Keratinocyte (primary cell): Measurements from ENCODE around the gene VWA5B2. TPM values are rescaled to one million over a fixed set of nuclear protein-coding genes. Genes with fewer than 3 reads are reported as not detected.
A peak's percentile ranks its signal among the peaks of the same experiment; 100 is the strongest.

Experiments
- DNase-seq: peaks from one replicate; pipeline ENCODE4 v3.0.0-alpha.2; 2011; ENCODE audit warnings: low read depth, missing footprints, low spot score
- FAIRE-seq: peaks from 2 replicates; lab custom pipeline; 2011; peaks lifted over from hg19 to GRCh38; lab: Jason Lieb, UNC
- H2AFZ ChIP-seq: 2 replicates; pipeline ENCODE4 v1.6.0; 2012; ENCODE audit warnings: low read length, control low read depth, inconsistent platforms; ENCODE audit not compliant: control insufficient read depth
- H3K27ac ChIP-seq: 2 replicates; pipeline ENCODE4 v1.5.1; 2011; ENCODE audit warnings: low read length; ENCODE audit not compliant: control insufficient read depth, insufficient read depth
- H3K27me3 ChIP-seq: 3 replicates; pipeline ENCODE4 v1.6.0; 2011; ENCODE audit warnings: low read length; ENCODE audit not compliant: control insufficient read depth, insufficient read depth; ENCODE audit errors: extremely low read depth
- H3K36me3 ChIP-seq, 2 experiments: 2 replicates in 1 of 2; 3 replicates in 1 of 2; pipeline ENCODE4 v1.5.1; 2011; ENCODE audit warnings: low read length in 2 of 2, mild to moderate bottlenecking in 1 of 2; ENCODE audit not compliant: control insufficient read depth in 2 of 2, insufficient read depth in 2 of 2; ENCODE audit errors: extremely low read depth in 1 of 2
- H3K4me1 ChIP-seq: 3 replicates; pipeline ENCODE4 v1.5.1; 2011; ENCODE audit warnings: low read length; ENCODE audit not compliant: control insufficient read depth, insufficient read depth; ENCODE audit errors: extremely low read depth
- H3K4me2 ChIP-seq: 3 replicates; pipeline ENCODE4 v1.6.0; 2011; ENCODE audit warnings: low read depth, low read length; ENCODE audit not compliant: control insufficient read depth, insufficient read depth; ENCODE audit errors: extremely low read depth
- H3K4me3 ChIP-seq, 3 experiments: fragments of 200-600 bp in 1 of 3; sonication (generic) in 1 of 3; 2 replicates in 2 of 3; 3 replicates in 1 of 3; pipeline ENCODE4 v1.5.1; 2011 to 2016; ENCODE audit warnings: low read length in 3 of 3, mild to moderate bottlenecking in 3 of 3, control low read depth in 2 of 3, inconsistent platforms in 1 of 3, low read depth in 1 of 3, mixed read lengths in 1 of 3, mixed run types in 1 of 3, moderate library complexity in 1 of 3; ENCODE audit not compliant: control insufficient read depth in 2 of 3, insufficient read depth in 2 of 3; ENCODE audit errors: extremely low read depth in 1 of 3
- H3K79me2 ChIP-seq: 2 replicates; pipeline ENCODE4 v1.6.0; 2012; ENCODE audit warnings: low read length; ENCODE audit not compliant: control insufficient read depth, insufficient read depth
- H3K9ac ChIP-seq: 3 replicates; pipeline ENCODE4 v1.6.0; 2011; ENCODE audit warnings: low read length; ENCODE audit not compliant: control insufficient read depth, insufficient read depth; ENCODE audit errors: extremely low read depth
- H3K9me1 ChIP-seq: 3 replicates; pipeline ENCODE4 v1.6.0; 2011; ENCODE audit warnings: low read length; ENCODE audit not compliant: control insufficient read depth, insufficient read depth; ENCODE audit errors: extremely low read depth
- H3K9me3 ChIP-seq: 2 replicates; pipeline ENCODE4 v1.5.1; 2012; ENCODE audit warnings: low read depth, low read length; ENCODE audit not compliant: control insufficient read depth
- H4K20me1 ChIP-seq: 3 replicates; pipeline ENCODE4 v1.6.0; 2011; ENCODE audit warnings: low read length; ENCODE audit not compliant: control insufficient read depth, insufficient read depth; ENCODE audit errors: extremely low read depth
- EZH2 ChIP-seq: IDR thresholded peaks from one replicate; pipeline ENCODE4 v1.6.1; 2012; ENCODE audit warnings: inconsistent platforms, mild to moderate bottlenecking, low read length, moderate library complexity
- dilution Hi-C: fragments of 300-500 bp; cut with MboI; formaldehyde crosslinking; loops from one replicate; pipeline ENCODE4 v1.7.0; 2020; ENCODE audit warnings: low sequenced_read_pairs; ENCODE audit not compliant: extremely low pct_ligation_motif_present
- polyA plus RNA-seq, 5 experiments: library from polyadenylated mRNA; depleted of rRNA in 3 of 5; stranded (reverse) in 3 of 5; stranded (forward) in 1 of 5; unstranded in 1 of 5; fragments of >200 nt; gene quantifications; 1 replicate in 1 of 5; 2 replicates in 3 of 5; 3 replicates in 1 of 5; pipeline versions ENCODE4 v1.2.1 to v1.2.3, GENCODE V29; 2011 to 2012; ENCODE audit warnings: missing spikeins in 2 of 5, low read depth in 1 of 5, low replicate concordance in 1 of 5
- TF ChIP-seq, protein P1 (sequence below), 3 experiments: IDR thresholded peaks in 1 of 3; conservative IDR thresholded peaks in 1 of 3; optimal IDR thresholded peaks in 1 of 3; 2 replicates in 2 of 3; 3 replicates in 1 of 3; pipeline versions ENCODE3 to v1.5.1; 2011; ENCODE audit warnings: low read length in 3 of 3, mild to moderate bottlenecking in 3 of 3, moderate library complexity in 2 of 3, control low read depth in 1 of 3, inconsistent platforms in 1 of 3; ENCODE audit not compliant: insufficient read depth in 2 of 3; ENCODE audit errors: extremely low read depth in 1 of 3

The VWA5B2 gene
- polyA plus RNA-seq, 1 donor (not counting 4 experiments of a cell fraction or from before 2014, with no cell fraction given), result not detected

- H3K27ac ChIP-seq, result no peak overlapping the region
- H3K4me3 ChIP-seq, result no peak overlapping the region
- no peaks in the 10 kb centered on the region for H3K9me1 ChIP-seq
- H2AFZ ChIP-seq, result no peak overlapping the region
- dilution Hi-C loops, result no loop called here
- H3K4me1 ChIP-seq, result no peaks in the 10 kb centered on the region
- peaks cover 26% of the 10 kb centered on the region for H3K27me3 ChIP-seq
- no peak overlapping the region for H3K4me2 ChIP-seq
- DNase-seq (no peak), FAIRE-seq (no peak)
- no peaks in the 10 kb centered on the region for H4K20me1 ChIP-seq
- no peaks in the 10 kb centered on the region for H3K79me2 ChIP-seq
- no peak for TF ChIP-seq EZH2
- TF ChIP-seq, protein P1, sequence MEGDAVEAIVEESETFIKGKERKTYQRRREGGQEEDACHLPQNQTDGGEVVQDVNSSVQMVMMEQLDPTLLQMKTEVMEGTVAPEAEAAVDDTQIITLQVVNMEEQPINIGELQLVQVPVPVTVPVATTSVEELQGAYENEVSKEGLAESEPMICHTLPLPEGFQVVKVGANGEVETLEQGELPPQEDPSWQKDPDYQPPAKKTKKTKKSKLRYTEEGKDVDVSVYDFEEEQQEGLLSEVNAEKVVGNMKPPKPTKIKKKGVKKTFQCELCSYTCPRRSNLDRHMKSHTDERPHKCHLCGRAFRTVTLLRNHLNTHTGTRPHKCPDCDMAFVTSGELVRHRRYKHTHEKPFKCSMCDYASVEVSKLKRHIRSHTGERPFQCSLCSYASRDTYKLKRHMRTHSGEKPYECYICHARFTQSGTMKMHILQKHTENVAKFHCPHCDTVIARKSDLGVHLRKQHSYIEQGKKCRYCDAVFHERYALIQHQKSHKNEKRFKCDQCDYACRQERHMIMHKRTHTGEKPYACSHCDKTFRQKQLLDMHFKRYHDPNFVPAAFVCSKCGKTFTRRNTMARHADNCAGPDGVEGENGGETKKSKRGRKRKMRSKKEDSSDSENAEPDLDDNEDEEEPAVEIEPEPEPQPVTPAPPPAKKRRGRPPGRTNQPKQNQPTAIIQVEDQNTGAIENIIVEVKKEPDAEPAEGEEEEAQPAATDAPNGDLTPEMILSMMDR (optimal IDR thresholded peaks at IDR 0.05 in 1 of 3, IDR thresholded peaks at IDR 0.05 in 1 of 3, conservative IDR thresholded peaks at IDR 0.05 in 1 of 3; ENCODE audit: extremely low read depth in 1 of 3, insufficient read depth in 2 of 3, low read length in 3 of 3), result no peak
- H3K9ac ChIP-seq, result no peak overlapping the region
- no peaks in the 10 kb centered on the region for H3K36me3 ChIP-seq
- no peaks in the 10 kb centered on the region for H3K9me3 ChIP-seq
These were observed 42.9 kb downstream of the VWA5B2 start for GRCh38 chr3:184272269-184272668.

- Histone ChIP-seq H2AFZ (no peak overlapping the region), H3K9me3 (no peaks in the 10 kb centered on the region), H3K36me3 (no peaks in the 10 kb centered on the region), H4K20me1 (no peaks in the 10 kb centered on the region), H3K27me3 (peaks cover 40% of the 10 kb centered on the region), H3K79me2 (no peaks in the 10 kb centered on the region), H3K4me2 (no peak overlapping the region), H3K9ac (no peak overlapping the region), H3K4me3 (no peak overlapping the region), H3K9me1 (no peaks in the 10 kb centered on the region), H3K4me1 (no peaks in the 10 kb centered on the region), H3K27ac (no peak overlapping the region)
- peak; percentile 86 for TF ChIP-seq EZH2
- TF ChIP-seq, protein P1 (optimal IDR thresholded peaks at IDR 0.05 in 1 of 3, IDR thresholded peaks at IDR 0.05 in 1 of 3, conservative IDR thresholded peaks at IDR 0.05 in 1 of 3; ENCODE audit: extremely low read depth in 1 of 3, insufficient read depth in 2 of 3, low read length in 3 of 3), result no peak
- dilution Hi-C loops, result no loop called here
- FAIRE-seq (no peak), DNase-seq (no peak)
These were observed 46.0 kb downstream of the VWA5B2 start for GRCh38 chr3:184275381-184275701.
